ENCODE data around the gene KIF5B. TPM values are rescaled to one million over a fixed set of nuclear protein-coding genes. Genes with fewer than 3 reads are reported as not detected.

KIF5B gene
- total and polyA plus RNA-seq, 2 donors (not counting 3 experiments of a cell fraction or from before 2014, with no cell fraction given), result 24.7 to 159 TPM

DNA sequence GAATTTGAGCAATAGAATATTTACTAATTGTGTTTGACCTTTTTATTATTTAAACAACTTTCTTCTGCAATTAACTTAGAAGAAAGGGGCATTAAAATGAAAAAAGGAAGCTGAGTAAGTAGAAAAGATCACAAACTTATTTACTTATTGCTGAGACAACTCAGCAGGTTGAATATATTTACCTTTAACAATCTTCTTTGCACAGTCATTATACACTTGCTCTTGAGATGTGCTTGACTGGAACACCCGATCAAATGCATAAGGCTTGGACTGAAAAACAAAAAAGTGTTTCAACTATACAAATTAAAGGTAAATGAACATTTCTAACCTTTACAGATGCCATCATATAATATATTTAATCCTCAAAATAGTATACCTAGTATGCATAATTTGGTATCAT lies 7.9 kb downstream of the KIF5B start:
- no peak overlapping the region for H3K4me2 ChIP-seq (ENCODE audit: insufficient read depth, low read length)
- no peak overlapping the region for H2AFZ ChIP-seq (ENCODE audit: low read depth, low read length)
- ChIA-PET CTCF (no interaction called here), POLR2A (no interaction called here)
- peaks cover 100% of the 10 kb centered on the region for H3K79me2 ChIP-seq (ENCODE audit: control insufficient read depth, insufficient read depth, low read length)
- H3K4me1 ChIP-seq (ENCODE audit: control insufficient read depth, extremely low read depth, insufficient read depth, low read length), result peaks cover 54% of the 10 kb centered on the region
- no peaks in the 10 kb centered on the region for H3K27me3 ChIP-seq (ENCODE audit: control insufficient read depth in 2 of 2, insufficient read depth in 2 of 2, low read length in 2 of 2)
- no peaks in the 10 kb centered on the region for H3K9me1 ChIP-seq (replicated peaks; ENCODE audit: control insufficient read depth, extremely low read depth, insufficient read depth, low read length)
- intact Hi-C loops (cut with micrococcal nuclease), result no loop called here
- H3K4me3 ChIP-seq (replicated peaks in 1 of 3; ENCODE audit: insufficient read depth in 1 of 3, low read depth in 1 of 3, low read length in 3 of 3), result no peak overlapping the region
- no peaks in the 10 kb centered on the region for H3K9me3 ChIP-seq (replicated peaks; ENCODE audit: control insufficient read depth, insufficient read depth, low read length)
- H3K9ac ChIP-seq (replicated peaks; ENCODE audit: extremely low read depth, insufficient read depth, low read length), result no peak overlapping the region
- no TSS peak for BruUV-seq (replicated peaks)
- no peak overlapping the region for H3K27ac ChIP-seq (ENCODE audit: insufficient read depth, low read depth, low read length)
- FAIRE-seq, result no peak
- no peak for DNase-seq (ENCODE audit: low read depth, low spot score)
- peaks cover 27% of the 10 kb centered on the region for H4K20me1 ChIP-seq (replicated peaks; ENCODE audit: control insufficient read depth, extremely low read depth, insufficient read depth, low read length)
- TF ChIP-seq, protein P1, sequence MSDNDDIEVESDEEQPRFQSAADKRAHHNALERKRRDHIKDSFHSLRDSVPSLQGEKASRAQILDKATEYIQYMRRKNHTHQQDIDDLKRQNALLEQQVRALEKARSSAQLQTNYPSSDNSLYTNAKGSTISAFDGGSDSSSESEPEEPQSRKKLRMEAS (IDR thresholded peaks at IDR 0.05; ENCODE audit: insufficient read depth, insufficient read length), result no peak
- TF ChIP-seq MYC (IDR thresholded peaks at IDR 0.05; ENCODE audit: low read depth, low read length) (no peak), JUN (IDR thresholded peaks at IDR 0.05; ENCODE audit: borderline replicate concordance, insufficient read depth, insufficient read length, low read depth) (no peak), GATA2 (IDR thresholded peaks at IDR 0.05; ENCODE audit: insufficient read depth, insufficient read length, low read depth, low read length) (no peak), EZH2 (IDR thresholded peaks at IDR 0.05; ENCODE audit: borderline replicate concordance, low read depth, low read length, severe bottlenecking) (no peak)
- TF ChIP-seq, protein P2, sequence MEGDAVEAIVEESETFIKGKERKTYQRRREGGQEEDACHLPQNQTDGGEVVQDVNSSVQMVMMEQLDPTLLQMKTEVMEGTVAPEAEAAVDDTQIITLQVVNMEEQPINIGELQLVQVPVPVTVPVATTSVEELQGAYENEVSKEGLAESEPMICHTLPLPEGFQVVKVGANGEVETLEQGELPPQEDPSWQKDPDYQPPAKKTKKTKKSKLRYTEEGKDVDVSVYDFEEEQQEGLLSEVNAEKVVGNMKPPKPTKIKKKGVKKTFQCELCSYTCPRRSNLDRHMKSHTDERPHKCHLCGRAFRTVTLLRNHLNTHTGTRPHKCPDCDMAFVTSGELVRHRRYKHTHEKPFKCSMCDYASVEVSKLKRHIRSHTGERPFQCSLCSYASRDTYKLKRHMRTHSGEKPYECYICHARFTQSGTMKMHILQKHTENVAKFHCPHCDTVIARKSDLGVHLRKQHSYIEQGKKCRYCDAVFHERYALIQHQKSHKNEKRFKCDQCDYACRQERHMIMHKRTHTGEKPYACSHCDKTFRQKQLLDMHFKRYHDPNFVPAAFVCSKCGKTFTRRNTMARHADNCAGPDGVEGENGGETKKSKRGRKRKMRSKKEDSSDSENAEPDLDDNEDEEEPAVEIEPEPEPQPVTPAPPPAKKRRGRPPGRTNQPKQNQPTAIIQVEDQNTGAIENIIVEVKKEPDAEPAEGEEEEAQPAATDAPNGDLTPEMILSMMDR (IDR thresholded peaks at IDR 0.05; ENCODE audit: extremely low read depth in 1 of 2, insufficient read depth in 1 of 2, low read depth in 1 of 2, low read length in 2 of 2), result no peak
- peaks cover 8 to 26% of the 10 kb centered on the region in 2 experiments for H3K36me3 ChIP-seq (ENCODE audit: control insufficient read depth in 2 of 2, extremely low read depth in 1 of 2, insufficient read depth in 2 of 2, low read length in 2 of 2)
- dilution Hi-C loops (cut with MboI; ENCODE audit: extremely low pct_ligation_motif_present, low sequenced_read_pairs), result no loop called here
